ENCODE data around the gene SYCN.

DNA sequence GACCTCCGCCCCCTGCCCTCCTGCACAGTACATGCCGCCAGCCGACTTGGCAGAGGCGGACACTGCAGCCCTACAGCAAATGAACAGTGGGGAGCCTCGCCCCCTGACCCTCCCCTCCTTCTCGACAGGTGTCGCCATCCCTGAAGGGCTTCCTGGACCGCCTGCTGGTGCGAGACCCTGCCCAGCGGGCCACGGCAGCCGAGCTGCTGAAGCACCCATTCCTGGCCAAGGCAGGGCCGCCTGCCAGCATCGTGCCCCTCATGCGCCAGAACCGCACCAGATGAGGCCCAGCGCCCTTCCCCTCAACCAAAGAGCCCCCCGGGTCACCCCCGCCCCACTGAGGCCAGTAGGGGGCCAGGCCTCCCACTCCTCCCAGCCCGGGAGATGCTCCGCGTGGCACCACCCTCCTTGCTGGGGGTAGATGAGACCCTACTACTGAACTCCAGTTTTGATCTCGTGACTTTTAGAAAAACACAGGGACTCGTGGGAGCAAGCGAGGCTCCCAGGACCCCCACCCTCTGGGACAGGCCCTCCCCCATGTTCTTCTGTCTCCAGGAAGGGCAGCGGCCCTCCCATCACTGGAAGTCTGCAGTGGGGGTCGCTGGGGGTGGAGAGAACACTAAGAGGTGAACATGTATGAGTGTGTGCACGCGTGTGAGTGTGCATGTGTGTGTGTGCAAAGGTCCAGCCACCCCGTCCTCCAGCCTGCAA, 25.6 kb downstream of the SYCN start:
- TF ChIP-seq CTCF (IDR thresholded peaks at IDR 0.05), result no peak
- no peak for TF ChIP-seq POLR2A (IDR thresholded peaks at IDR 0.05)

All from tibial nerve (tissue), 3 donors.